NCI-H2227 (cell line): ENCODE data around the gene KCNJ5.

Experiments used
- DNase-seq: peaks from one replicate; lab custom pipeline; 2025; ENCODE audit not compliant: unreplicated experiment; lab: John Stamatoyannopoulos, UW

Gene KCNJ5

GRCh38 chr11:128868841-128869671 lies 22.1 kb upstream of the KCNJ5 start:
- no peak for DNase-seq

GRCh38 chr11:128871168-128871610 lies 20.0 kb upstream of the KCNJ5 start:
- DNase-seq = no peak

GRCh38 chr11:128872094-128872493 lies 19.1 kb upstream of the KCNJ5 start:
- DNase-seq = no peak

GRCh38 chr11:128872594-128872993 lies 18.6 kb upstream of the KCNJ5 start:
- DNase-seq = no peak

- no peak for DNase-seq
Measured at GRCh38 chr11:128874427-128874826, 16.7 kb upstream of the KCNJ5 start.

- no peak for DNase-seq
Measured at GRCh38 chr11:128876133-128876650, 15.0 kb upstream of the KCNJ5 start.

- DNase-seq = no peak
Measured at GRCh38 chr11:128877726-128878125, 13.4 kb upstream of the KCNJ5 start.

GRCh38 chr11:128878455-128878854 lies 12.7 kb upstream of the KCNJ5 start:
- DNase-seq = no peak

- DNase-seq = no peak
Measured at GRCh38 chr11:128879817-128880216, 11.3 kb upstream of the KCNJ5 start.

GRCh38 chr11:128881221-128881620 lies 9.9 kb upstream of the KCNJ5 start:
- DNase-seq = no peak

GRCh38 chr11:128882451-128882850 lies 8.7 kb upstream of the KCNJ5 start:
- DNase-seq = no peak

GRCh38 chr11:128884054-128884453 lies 7.1 kb upstream of the KCNJ5 start:
- no peak for DNase-seq

GRCh38 chr11:128884703-128885338 lies 6.3 kb upstream of the KCNJ5 start:
- peak; percentile 72 for DNase-seq

GRCh38 chr11:128886406-128887124 lies 4.6 kb upstream of the KCNJ5 start:
- peak; percentile 2 for DNase-seq

GRCh38 chr11:128888034-128888985 lies 2.8 kb upstream of the KCNJ5 start:
- DNase-seq = no peak

GRCh38 chr11:128889657-128890213 lies 1.4 kb upstream of the KCNJ5 start:
- no peak for DNase-seq

- DNase-seq = no peak
Measured at GRCh38 chr11:128890216-128890542, 977 bp upstream of the KCNJ5 start.

- no peak for DNase-seq
Measured at GRCh38 chr11:128891913-128892398, 800 bp downstream of the KCNJ5 start.

- DNase-seq = no peak
Measured at GRCh38 chr11:128892866-128893565, 1.9 kb downstream of the KCNJ5 start.
